ENCODE results near the gene EVX2.

Gene EVX2

DNA sequence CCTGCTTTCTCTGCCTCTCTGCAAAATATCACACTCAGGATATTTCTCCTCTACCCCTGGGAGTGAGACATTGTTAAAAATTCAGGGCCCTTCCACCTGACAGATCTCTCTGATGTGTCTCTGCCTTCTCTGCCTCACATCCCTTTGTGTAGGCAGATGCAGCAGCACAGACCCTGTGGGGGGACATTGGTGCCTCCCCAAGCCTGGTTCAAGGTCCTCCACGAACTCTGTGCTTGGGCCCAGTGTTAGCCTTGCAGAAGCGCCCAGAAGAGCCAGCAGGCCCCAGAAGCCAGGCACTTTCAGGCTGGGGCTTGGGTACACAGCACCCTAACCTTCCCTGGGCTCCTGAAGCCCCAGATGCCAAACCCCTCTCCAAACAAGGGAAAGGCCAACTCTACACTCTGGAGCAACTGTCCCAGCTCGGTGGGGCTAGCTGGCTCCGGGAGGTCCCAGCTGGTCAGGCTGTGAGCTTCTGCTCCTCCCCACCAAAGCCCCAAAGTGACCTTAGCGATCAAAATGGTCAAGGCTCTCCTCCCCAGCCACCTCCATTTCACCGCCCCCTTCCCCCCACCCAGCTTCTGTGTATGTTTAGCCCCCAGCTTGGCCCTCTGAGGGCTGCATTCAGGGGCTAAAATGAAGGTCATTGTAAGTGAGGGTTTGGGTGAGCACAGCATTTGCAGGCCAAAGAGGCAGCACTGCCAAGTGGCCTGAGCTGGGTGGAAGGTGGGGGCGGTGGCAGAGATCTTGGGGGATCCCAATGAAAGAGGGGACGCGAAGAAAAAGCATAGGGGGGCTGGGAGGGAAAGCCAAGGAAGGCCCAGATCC is 41.4 kb upstream of the EVX2 start:
- no peak overlapping the region for H3K27ac ChIP-seq
- no peak for TF ChIP-seq CTCF (conservative IDR thresholded peaks at IDR 0.05)
- no peak for TF ChIP-seq ZFX (IDR thresholded peaks at IDR 0.05)

GRCh38 chr2:176124110-176124946 is 40.6 kb upstream of the EVX2 start:
- TF ChIP-seq ZFX (IDR thresholded peaks at IDR 0.05), result no peak
- TF ChIP-seq CTCF (conservative IDR thresholded peaks at IDR 0.05), result no peak
- H3K27ac ChIP-seq, result no peak overlapping the region

DNA sequence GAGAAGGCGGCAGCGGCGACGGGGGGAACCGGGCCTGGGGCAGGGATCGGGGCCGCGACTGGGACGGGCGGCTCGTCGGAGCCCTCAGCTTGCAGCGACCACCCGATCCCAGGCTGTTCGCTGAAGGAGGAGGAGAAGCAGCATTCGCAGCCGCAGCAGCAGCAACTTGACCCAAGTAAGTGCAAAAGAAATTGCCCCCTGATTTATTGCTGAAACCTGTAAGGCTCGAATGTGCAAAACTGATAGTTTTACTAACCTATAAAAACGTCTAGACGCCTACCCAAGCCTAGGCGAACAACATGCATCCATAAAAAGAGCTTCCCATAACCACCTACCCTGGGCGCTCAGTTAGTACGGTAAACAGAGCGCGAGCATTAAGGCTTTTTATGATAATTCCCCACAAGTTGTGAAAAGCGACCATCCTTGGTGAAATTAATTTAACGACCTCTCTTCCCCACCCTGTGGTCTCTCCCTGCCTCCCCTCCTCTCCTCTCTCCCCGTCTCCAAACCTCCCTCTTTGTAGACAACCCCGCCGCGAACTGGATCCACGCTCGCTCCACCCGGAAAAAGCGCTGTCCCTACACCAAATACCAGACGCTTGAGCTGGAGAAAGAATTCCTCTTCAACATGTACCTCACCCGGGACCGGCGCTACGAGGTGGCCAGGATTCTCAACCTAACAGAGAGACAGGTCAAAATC is 39.8 kb upstream of the EVX2 start:
- TF ChIP-seq ZFX (IDR thresholded peaks at IDR 0.05) (no peak), CTCF (conservative IDR thresholded peaks at IDR 0.05) (no peak)
- H3K27ac ChIP-seq, result no peak overlapping the region

DNA sequence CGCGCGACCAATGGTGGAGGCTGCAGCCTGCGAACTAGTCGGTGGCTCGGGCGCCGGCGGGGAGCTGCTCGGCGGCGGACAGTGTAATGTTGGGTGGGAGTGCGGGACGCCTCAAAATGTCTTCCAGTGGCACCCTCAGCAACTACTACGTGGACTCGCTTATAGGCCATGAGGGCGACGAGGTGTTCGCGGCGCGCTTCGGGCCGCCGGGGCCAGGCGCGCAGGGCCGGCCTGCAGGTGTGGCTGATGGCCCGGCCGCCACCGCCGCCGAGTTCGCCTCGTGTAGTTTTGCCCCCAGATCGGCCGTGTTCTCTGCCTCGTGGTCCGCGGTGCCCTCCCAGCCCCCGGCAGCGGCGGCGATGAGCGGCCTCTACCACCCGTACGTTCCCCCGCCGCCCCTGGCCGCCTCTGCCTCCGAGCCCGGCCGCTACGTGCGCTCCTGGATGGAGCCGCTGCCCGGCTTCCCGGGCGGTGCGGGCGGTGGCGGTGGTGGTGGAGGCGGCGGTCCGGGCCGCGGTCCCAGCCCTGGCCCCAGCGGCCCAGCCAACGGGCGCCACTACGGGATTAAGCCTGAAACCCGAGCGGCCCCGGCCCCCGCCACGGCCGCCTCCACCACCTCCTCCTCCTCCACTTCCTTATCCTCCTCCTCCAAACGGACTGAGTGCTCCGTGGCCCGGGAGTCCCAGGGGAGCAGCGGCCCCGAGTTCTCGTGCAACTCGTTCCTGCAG is 39.1 kb upstream of the EVX2 start, which contains the start of gene HOXD9:
HOXD9 (plus strand) TSS at position 37 of the 728 bp plus-strand sequence; CDS start at position 87, 50 bp downstream.
- TF ChIP-seq ZFX (IDR thresholded peaks at IDR 0.05) (no peak), CTCF (conservative IDR thresholded peaks at IDR 0.05) (no peak)
- H3K27ac ChIP-seq, result no peak within 1 kb of the TSS

- H3K27ac ChIP-seq, result no peak overlapping the region
- TF ChIP-seq CTCF (conservative IDR thresholded peaks at IDR 0.05) (no peak), ZFX (IDR thresholded peaks at IDR 0.05) (no peak)
These were observed 38.4 kb upstream of the EVX2 start for GRCh38 chr2:176122052-176122682.

DNA sequence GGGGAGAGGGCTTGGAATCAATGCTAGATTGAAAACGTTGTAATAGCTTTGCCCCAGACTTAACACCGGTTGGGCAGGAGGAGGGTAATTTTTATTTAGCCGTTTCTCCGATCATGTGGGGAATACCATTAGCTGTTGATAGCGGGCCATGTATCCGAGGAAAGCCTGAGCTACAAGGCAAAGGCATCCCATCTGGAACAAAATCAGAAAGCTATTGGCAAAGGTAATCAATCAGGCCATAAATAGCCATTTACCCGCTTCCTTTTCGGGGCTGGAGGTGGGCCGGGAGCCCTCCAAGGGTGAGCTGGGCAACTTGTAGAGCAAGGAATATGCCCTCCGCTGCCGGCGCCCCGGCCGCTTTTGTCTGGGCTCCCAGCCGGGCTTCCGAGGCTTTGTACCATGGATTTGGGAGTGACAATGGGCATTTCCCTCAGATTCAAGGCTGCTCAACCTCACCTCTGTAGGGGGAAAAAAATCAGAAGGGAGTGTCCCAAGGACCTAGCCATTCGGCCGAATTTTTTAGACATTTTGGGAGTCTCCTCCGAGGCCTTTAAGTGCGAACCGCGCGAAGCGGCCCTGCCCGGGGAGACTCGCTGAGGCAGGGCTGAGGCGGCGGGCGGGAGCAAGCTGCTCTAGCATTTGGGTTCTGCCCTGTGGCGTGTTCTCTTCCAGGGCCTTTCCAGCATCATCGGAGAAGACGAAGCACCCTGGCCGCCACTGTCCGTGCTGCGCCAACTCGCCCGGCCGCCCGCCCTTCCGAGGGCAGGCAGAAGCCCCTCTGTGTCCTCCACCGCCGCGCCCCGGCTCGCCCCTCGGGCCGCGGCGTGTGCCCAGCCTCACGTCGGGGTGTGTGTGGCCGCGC is 37.7 kb upstream of the EVX2 start:
- no peak for TF ChIP-seq CTCF (conservative IDR thresholded peaks at IDR 0.05)
- no peak for TF ChIP-seq ZFX (IDR thresholded peaks at IDR 0.05)
- H3K27ac ChIP-seq, result no peak overlapping the region
